Measurements from ENCODE around the gene FAM98A.

DNA sequence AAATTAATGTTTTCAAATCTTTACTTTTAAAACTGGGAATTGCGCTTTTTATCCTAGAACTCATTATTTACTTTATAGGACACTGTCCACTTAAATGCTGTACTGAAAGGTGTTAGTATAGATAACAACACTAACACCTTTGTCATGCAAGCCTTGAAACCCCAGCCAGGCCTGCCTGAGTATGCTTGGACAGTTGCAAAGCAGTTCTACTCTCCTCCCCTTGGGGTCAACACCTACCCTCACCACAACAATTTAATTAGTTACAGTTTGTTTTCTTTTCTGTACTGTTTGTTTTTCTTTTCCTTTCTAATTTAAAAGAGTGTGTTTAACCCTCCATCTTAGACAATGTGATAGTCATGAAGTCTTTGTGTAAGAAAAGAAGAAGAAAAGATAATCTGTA lies 18.9 kb upstream of the FAM98A start:
- TF ChIP-seq, protein P1, sequence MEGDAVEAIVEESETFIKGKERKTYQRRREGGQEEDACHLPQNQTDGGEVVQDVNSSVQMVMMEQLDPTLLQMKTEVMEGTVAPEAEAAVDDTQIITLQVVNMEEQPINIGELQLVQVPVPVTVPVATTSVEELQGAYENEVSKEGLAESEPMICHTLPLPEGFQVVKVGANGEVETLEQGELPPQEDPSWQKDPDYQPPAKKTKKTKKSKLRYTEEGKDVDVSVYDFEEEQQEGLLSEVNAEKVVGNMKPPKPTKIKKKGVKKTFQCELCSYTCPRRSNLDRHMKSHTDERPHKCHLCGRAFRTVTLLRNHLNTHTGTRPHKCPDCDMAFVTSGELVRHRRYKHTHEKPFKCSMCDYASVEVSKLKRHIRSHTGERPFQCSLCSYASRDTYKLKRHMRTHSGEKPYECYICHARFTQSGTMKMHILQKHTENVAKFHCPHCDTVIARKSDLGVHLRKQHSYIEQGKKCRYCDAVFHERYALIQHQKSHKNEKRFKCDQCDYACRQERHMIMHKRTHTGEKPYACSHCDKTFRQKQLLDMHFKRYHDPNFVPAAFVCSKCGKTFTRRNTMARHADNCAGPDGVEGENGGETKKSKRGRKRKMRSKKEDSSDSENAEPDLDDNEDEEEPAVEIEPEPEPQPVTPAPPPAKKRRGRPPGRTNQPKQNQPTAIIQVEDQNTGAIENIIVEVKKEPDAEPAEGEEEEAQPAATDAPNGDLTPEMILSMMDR (IDR thresholded peaks at IDR 0.05) = no peak
- TF ChIP-seq POLR2A (IDR thresholded peaks at IDR 0.05) = no peak
- TF ChIP-seq POLR2AphosphoS5 (IDR thresholded peaks at IDR 0.05) = no peak

All from suprapubic skin (tissue), 4 donors.